Uterus (tissue), 4 donors: Measurements from ENCODE around the gene TEX54. TPM values are rescaled to one million over a fixed set of nuclear protein-coding genes. Genes with fewer than 3 reads are reported as not detected.

Experiments
- DNase-seq, 2 donors: peaks; one replicate each; pipeline ENCODE4 v3.0.0-alpha.2; 2019 to 2020
- H3K27ac ChIP-seq, 2 donors: fragments of 200-600 bp; sonication (generic); 1 replicate in 1 of 2; 2 replicates in 1 of 2; pipeline ENCODE4 v1.5.1; 2016 to 2018
- H3K27me3 ChIP-seq, 2 donors: fragments of 200-600 bp; sonication (generic); one replicate each; pipeline ENCODE4 v1.5.1; 2018 to 2019; ENCODE audit warnings: control low read depth in 1 of 2
- H3K36me3 ChIP-seq, 2 donors: fragments of 200-600 bp; sonication (generic); one replicate each; pipeline ENCODE4 v1.5.1; 2019; ENCODE audit warnings: control low read depth in 1 of 2
- H3K4me1 ChIP-seq, 2 donors: fragments of 200-600 bp; sonication (generic); one replicate each; pipeline ENCODE4 v1.5.1; 2018 to 2019; ENCODE audit warnings: control low read depth in 1 of 2
- H3K4me3 ChIP-seq, 2 donors: fragments of 200-600 bp; sonication (generic); 1 replicate in 1 of 2; 2 replicates in 1 of 2; pipeline ENCODE4 v1.5.1; 2018 to 2019; ENCODE audit warnings: mild to moderate bottlenecking in 1 of 2
- H3K9me3 ChIP-seq, 2 donors: fragments of 200-600 bp; sonication (generic); one replicate each; pipeline ENCODE4 v1.5.1; 2019; ENCODE audit warnings: control low read depth in 1 of 2
- POLR2A ChIP-seq, 2 donors: fragments of 450-650 bp; IDR thresholded peaks; one replicate each; pipeline ENCODE4 v1.6.1; 2016; ENCODE audit warnings: antibody characterized with exemption in 2 of 2, mild to moderate bottlenecking in 1 of 2, moderate library complexity in 1 of 2
- intact Hi-C: fragments of 100-400 bp; cut with DNase I; formaldehyde crosslinking; loops from one replicate; pipeline ENCODE4 v1.15.1; 2023; ENCODE audit warnings: low total_unique reads
- total RNA-seq, 4 donors: library from RNA; depleted of rRNA in 3 of 4; stranded (reverse); fragments of >200 nt in 3 of 4; gene quantifications; one replicate each; pipeline versions ENCODE4 v1.1.0 to v1.2.4, GENCODE V29; 2014 to 2023
- TF ChIP-seq, protein P1 (sequence below), 4 experiments: fragments of 200-600 bp in 2 of 4; fragments of 450-650 bp in 2 of 4; sonication (generic) in 2 of 4; IDR thresholded peaks; one replicate each; pipeline ENCODE4 v1.5.1; 2016 to 2019; ENCODE audit warnings: antibody characterized with exemption in 4 of 4, mild to moderate bottlenecking in 2 of 4, moderate library complexity in 1 of 4
- donor health status: DM: yes; HTN: yes; CAD: no.

Gene TEX54
- total RNA-seq: not detected

DNA sequence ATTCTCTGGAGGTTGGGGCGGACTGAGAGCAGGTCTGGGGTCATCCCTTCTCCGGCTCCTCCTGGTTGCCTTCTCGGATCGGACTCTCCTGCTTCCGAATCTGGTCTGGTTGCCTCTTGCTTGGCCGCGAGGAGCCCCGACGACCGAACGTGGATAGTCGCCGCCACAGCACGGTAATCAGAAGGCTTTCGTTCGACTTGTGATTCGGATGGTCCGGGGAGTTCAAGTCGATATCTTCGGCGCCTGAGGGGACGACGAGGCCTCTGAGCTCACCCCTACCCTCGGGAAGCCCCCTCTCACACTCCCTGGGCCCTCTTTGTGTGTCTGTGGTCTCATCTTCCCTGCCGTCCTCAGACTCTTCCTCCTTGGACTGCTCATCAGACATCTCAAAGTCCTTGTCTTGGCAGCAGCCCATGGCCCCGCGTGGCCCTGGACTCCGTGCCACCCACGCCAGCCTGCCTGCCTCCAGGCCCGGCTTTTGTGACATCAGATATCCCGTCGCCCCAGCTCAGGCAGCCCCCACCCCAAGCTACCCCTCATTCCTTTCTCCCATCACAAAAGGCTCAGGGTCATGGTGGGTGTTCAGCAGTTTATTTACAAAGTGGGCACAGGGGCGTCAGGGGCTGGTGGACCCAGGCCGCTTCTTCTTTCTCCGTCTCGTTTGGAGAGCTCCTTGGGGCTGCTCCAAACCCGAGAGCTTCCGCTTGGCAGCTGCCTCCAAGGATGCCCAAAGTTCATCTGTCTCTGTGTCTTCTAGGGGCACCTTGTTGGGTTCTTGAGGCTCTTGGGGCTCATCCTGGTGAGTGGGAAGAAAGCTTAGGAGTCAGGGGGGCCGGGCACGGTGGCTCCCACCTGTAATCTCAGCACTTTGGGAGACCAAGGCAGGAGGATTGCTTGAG is at the start of gene TEX54:
TSS of gene TEX54 (minus strand) at position 506 of the 899 bp plus-strand sequence.
- intact Hi-C loops: no loop called here
- Histone ChIP-seq H3K9me3 (no peaks in the 10 kb centered on the region), H3K4me1 (peaks cover 0 to 25% of the 10 kb centered on the region in 2 donors), H3K27ac (peak within 1 kb of the TSS; percentile 94 to 98), H3K4me3 (peak within 1 kb of the TSS; percentile 89 to 96), H3K36me3 (no peaks in the 10 kb centered on the region), H3K27me3 (no peaks in the 10 kb centered on the region)
- no peak for TF ChIP-seq POLR2A (IDR thresholded peaks at IDR 0.05)
- TF ChIP-seq, protein P1, sequence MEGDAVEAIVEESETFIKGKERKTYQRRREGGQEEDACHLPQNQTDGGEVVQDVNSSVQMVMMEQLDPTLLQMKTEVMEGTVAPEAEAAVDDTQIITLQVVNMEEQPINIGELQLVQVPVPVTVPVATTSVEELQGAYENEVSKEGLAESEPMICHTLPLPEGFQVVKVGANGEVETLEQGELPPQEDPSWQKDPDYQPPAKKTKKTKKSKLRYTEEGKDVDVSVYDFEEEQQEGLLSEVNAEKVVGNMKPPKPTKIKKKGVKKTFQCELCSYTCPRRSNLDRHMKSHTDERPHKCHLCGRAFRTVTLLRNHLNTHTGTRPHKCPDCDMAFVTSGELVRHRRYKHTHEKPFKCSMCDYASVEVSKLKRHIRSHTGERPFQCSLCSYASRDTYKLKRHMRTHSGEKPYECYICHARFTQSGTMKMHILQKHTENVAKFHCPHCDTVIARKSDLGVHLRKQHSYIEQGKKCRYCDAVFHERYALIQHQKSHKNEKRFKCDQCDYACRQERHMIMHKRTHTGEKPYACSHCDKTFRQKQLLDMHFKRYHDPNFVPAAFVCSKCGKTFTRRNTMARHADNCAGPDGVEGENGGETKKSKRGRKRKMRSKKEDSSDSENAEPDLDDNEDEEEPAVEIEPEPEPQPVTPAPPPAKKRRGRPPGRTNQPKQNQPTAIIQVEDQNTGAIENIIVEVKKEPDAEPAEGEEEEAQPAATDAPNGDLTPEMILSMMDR (IDR thresholded peaks at IDR 0.05): no peak
- peak; percentile 37 to 44 for DNase-seq

DNA sequence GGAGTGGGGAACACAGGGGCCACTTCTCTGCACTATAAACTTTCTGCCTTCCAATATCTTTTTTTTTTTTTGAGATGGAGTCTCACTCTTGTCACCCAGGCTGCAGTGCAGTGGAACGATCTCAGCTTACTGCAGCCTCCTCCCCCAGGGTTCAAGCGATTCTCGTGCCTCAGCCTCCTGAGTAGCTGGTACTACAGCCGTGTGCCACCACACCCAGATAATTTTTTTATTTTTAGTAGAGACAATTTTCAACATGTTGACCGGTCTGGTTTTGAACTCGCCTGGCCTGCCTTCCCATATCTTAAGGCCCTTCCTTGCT is 49.7 kb upstream of the TEX54 start:
- no peaks in the 10 kb centered on the region for H3K36me3 ChIP-seq
- peak overlapping the region; percentile 99 to 100 for H3K27ac ChIP-seq
- H3K4me1 ChIP-seq: peaks cover 20 to 32% of the 10 kb centered on the region in 2 donors
- peak overlapping the region; percentile 89 to 99 for H3K4me3 ChIP-seq
- no peak for DNase-seq
- H3K9me3 ChIP-seq: no peaks in the 10 kb centered on the region
- no peaks in the 10 kb centered on the region for H3K27me3 ChIP-seq
- intact Hi-C loops: no loop called here
- TF ChIP-seq POLR2A (IDR thresholded peaks at IDR 0.05): no peak
- TF ChIP-seq, protein P1 (IDR thresholded peaks at IDR 0.05): no peak

DNA sequence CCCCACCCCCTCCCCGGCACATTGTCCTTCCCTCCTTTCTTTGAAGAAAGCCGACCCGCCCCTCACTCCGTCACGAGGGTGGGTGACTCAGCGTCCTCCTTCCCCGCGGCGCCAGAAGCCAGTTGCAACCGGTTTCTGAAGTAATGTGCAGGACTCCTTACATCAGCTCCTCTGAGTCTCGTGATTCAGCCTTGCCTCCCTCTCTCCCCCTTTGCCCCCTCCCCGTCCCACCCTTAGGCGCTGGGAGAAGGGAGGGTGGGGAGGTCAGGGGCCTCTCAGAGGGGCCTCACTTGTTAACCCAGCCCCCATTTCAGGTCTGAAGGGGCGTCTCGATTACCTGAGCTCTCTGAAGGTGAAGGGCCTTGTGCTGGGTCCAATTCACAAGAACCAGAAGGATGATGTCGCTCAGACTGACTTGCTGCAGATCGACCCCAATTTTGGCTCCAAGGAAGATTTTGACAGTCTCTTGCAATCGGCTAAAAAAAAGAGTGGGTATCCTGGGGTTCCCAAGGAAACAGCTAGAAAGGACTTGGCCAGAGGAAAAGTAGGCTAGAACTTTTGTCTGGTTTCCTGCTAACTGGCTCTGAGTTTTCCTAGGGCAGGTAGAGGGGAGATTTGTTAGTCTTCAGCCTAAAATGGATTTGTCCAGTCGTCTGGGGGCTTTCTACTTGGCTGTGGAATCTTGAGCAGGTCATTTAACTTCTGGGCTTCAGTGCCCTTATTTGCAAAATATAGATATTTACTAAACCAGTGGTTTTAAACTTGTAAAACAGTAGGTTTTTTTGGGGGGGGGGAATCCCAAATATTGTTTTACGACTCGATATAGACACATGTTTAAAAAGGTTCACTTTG is 49.2 kb upstream of the TEX54 start:
- Histone ChIP-seq H3K4me3 (peak overlapping the region; percentile 89 to 99), H3K27ac (peak overlapping the region; percentile 99 to 100), H3K27me3 (no peaks in the 10 kb centered on the region), H3K4me1 (peaks cover 20 to 32% of the 10 kb centered on the region in 2 donors), H3K36me3 (no peaks in the 10 kb centered on the region), H3K9me3 (no peaks in the 10 kb centered on the region)
- intact Hi-C loops: no loop called here
- peak; percentile 96 to 98 for DNase-seq
- peak in 1 of 2 donors; percentile 22 for TF ChIP-seq POLR2A (IDR thresholded peaks at IDR 0.05)
- TF ChIP-seq, protein P1 (IDR thresholded peaks at IDR 0.05): no peak

DNA sequence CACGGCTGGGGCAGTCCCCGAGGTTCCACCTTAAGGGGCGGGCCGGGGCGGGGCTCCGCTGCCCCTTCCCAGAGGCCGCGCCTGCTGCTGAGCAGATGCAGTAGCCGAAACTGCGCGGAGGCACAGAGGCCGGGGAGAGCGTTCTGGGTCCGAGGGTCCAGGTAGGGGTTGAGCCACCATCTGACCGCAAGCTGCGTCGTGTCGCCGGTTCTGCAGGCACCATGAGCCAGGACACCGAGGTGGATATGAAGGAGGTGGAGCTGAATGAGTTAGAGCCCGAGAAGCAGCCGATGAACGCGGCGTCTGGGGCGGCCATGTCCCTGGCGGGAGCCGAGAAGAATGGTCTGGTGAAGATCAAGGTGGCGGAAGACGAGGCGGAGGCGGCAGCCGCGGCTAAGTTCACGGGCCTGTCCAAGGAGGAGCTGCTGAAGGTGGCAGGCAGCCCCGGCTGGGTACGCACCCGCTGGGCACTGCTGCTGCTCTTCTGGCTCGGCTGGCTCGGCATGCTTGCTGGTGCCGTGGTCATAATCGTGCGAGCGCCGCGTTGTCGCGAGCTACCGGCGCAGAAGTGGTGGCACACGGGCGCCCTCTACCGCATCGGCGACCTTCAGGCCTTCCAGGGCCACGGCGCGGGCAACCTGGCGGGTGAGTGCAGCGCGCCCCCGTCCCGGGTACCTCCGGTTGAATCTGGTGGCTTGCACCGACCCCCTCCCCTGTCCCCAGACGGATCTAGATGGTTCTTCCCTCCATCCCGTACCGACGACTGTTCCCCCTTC is 48.4 kb upstream of the TEX54 start, which contains the start of gene SLC3A2:
TSS of gene SLC3A2 (plus strand) at position 94 of the 776 bp plus-strand sequence. CDS start at position 222, 128 bp downstream.
- intact Hi-C loops: no loop called here
- peak; percentile 90 to 91 for DNase-seq
- H3K4me1 ChIP-seq: peaks cover 20 to 32% of the 10 kb centered on the region in 2 donors

More for the DNA sequence above, 48.4 kb upstream of the TEX54 start, which contains the start of gene SLC3A2:
- H3K9me3 ChIP-seq: no peaks in the 10 kb centered on the region
- peak within 1 kb of the TSS; percentile 99 to 100 for H3K27ac ChIP-seq
- peak within 1 kb of the TSS; percentile 89 to 99 for H3K4me3 ChIP-seq
- H3K36me3 ChIP-seq: no peaks in the 10 kb centered on the region
- TF ChIP-seq, protein P1 (IDR thresholded peaks at IDR 0.05): peak; percentile 70 to 81 (median 78)
- TF ChIP-seq POLR2A (IDR thresholded peaks at IDR 0.05): peak; percentile 97 to 98
- no peaks in the 10 kb centered on the region for H3K27me3 ChIP-seq
